Measurements from ENCODE around the gene NMNAT2. TPM values are rescaled to one million over a fixed set of nuclear protein-coding genes. Genes with fewer than 3 reads are reported as not detected.

The NMNAT2 gene
- total and polyA plus RNA-seq, 2 experiments from 2014 or later = 3.6 to 10.0 TPM

DNA sequence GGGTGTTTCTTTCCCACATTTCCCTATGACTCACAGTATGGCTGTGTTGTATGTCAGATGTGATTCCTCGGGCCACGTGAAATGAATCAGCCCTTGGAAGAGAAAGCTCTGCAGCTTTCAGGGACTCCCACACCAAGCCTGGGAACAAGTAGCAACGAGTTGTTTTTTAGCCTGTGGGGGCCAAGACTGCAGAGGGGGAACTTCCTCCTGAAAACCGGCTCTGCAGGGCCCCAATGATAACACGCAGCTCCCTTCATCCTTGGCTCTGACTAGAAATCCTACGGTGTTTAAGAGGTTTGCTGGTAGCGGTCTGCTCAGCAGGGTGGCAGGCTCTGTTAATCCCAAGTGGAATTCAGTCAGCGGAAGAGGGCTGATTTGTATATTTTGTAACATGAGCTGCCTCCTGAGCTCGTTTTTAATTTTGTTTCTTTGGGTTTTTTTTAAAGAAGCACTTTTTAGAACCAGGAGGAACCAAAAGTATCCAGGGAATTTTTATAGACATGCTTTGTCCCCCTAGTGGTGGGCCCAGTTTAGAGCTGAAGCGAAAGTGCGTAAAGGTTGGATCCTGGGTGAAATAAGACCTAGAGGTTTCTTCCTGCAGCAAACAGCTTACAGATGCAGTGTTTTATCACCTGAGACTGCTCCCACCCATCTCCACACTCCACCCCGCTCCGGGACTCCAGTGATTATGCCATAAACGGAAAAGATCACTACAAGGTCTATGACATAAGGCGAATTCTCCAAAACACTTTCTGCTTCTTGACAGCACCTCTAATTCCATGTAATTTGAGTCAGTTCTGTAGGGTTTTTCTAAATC lies 183.3 kb downstream of the NMNAT2 start:
- Histone ChIP-seq H3K9me2 (ENCODE audit: insufficient read depth) (no peaks in the 10 kb centered on the region), H3K27ac (ENCODE audit: low read depth) (peak overlapping the region; percentile 80), H3F3A (replicated peaks; ENCODE audit: low read depth) (peaks cover 8% of the 10 kb centered on the region; the same call in 1 of the 2 replicates), H3K4me2 (peak overlapping the region; percentile 12), H4K20me1 (replicated peaks; ENCODE audit: insufficient read depth) (no peaks in the 10 kb centered on the region), H3K36me3 (ENCODE audit: insufficient read depth) (no peaks in the 10 kb centered on the region; the same call in 1 of the 2 replicates), H2AFZ (0 out of 2 replicates have a peak overlapping the region, but pooled peaks have one; percentile 20), H3K27me3 (ENCODE audit: insufficient read depth) (no peaks in the 10 kb centered on the region), H3K4me1 (ENCODE audit: insufficient read depth) (peaks cover 19% of the 10 kb centered on the region), H3K4me3 (peak overlapping the region; percentile 13), H3K79me2 (replicated peaks; ENCODE audit: insufficient read depth) (no peaks in the 10 kb centered on the region)
- Mint-ChIP-seq H3K4me1 (peaks cover 39% of the 10 kb centered on the region), H3K27me3 (ENCODE audit: insufficient read depth, low read depth, poor library complexity) (peaks cover 4% of the 10 kb centered on the region), H3K36me3 (ENCODE audit: low read depth) (0 out of 3 replicates have a peak, but pooled peaks cover under 1% of the 10 kb centered on the region), H3K9me3 (no peaks in the 10 kb centered on the region), H3K27ac (peak overlapping the region; percentile 83), H3K4me3 (peak overlapping the region; percentile 52)
- DNase-seq (ENCODE audit: low spot score) (peak; percentile 88), ATAC-seq (peak; percentile 93)
- no peak for TF ChIP-seq EZH2phosphoT487 (IDR thresholded peaks at IDR 0.05; ENCODE audit: unreplicated experiment)
- TF ChIP-seq, protein P1, sequence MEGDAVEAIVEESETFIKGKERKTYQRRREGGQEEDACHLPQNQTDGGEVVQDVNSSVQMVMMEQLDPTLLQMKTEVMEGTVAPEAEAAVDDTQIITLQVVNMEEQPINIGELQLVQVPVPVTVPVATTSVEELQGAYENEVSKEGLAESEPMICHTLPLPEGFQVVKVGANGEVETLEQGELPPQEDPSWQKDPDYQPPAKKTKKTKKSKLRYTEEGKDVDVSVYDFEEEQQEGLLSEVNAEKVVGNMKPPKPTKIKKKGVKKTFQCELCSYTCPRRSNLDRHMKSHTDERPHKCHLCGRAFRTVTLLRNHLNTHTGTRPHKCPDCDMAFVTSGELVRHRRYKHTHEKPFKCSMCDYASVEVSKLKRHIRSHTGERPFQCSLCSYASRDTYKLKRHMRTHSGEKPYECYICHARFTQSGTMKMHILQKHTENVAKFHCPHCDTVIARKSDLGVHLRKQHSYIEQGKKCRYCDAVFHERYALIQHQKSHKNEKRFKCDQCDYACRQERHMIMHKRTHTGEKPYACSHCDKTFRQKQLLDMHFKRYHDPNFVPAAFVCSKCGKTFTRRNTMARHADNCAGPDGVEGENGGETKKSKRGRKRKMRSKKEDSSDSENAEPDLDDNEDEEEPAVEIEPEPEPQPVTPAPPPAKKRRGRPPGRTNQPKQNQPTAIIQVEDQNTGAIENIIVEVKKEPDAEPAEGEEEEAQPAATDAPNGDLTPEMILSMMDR (conservative IDR thresholded peaks at IDR 0.05; ENCODE audit: low read depth in 2 of 2) = peak; percentile 58 to 98

DNA sequence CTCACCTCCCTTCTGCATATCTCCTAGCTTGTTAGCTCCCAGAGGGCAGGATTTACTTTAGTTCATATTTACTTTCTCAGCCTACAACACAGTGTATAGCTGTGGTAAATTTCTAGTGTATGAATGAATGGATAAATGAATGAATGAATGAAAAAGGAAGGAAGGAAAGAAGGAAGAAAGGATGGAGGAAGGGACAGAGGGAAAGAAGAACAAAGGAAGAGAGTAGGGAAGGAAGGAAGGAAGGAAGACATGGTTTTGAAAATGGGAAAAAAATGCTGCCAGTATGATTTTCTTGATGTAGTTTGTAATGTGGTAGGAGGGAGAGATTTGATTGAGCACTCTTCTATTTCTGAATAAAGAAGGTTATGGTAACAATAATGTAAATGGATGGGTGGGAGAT lies 185.1 kb downstream of the NMNAT2 start:
- no peak for ATAC-seq
- no peak overlapping the region for H3K27ac Mint-ChIP-seq
- TF ChIP-seq NANOG (IDR thresholded peaks at IDR 0.05; ENCODE audit: borderline replicate concordance) (no peak), JUNB (IDR thresholded peaks at IDR 0.05; ENCODE audit: unreplicated experiment) (no peak), POLR2AphosphoS5 (IDR thresholded peaks at IDR 0.05; ENCODE audit: low read depth) (no peak), CREB1 (CRISPR knock-in tag; IDR thresholded peaks at IDR 0.05; ENCODE audit: low read depth) (no peak), ZNF331 (CRISPR knock-in tag; IDR thresholded peaks at IDR 0.05; ENCODE audit: low read depth) (no peak)
- TF ChIP-seq, protein P2, sequence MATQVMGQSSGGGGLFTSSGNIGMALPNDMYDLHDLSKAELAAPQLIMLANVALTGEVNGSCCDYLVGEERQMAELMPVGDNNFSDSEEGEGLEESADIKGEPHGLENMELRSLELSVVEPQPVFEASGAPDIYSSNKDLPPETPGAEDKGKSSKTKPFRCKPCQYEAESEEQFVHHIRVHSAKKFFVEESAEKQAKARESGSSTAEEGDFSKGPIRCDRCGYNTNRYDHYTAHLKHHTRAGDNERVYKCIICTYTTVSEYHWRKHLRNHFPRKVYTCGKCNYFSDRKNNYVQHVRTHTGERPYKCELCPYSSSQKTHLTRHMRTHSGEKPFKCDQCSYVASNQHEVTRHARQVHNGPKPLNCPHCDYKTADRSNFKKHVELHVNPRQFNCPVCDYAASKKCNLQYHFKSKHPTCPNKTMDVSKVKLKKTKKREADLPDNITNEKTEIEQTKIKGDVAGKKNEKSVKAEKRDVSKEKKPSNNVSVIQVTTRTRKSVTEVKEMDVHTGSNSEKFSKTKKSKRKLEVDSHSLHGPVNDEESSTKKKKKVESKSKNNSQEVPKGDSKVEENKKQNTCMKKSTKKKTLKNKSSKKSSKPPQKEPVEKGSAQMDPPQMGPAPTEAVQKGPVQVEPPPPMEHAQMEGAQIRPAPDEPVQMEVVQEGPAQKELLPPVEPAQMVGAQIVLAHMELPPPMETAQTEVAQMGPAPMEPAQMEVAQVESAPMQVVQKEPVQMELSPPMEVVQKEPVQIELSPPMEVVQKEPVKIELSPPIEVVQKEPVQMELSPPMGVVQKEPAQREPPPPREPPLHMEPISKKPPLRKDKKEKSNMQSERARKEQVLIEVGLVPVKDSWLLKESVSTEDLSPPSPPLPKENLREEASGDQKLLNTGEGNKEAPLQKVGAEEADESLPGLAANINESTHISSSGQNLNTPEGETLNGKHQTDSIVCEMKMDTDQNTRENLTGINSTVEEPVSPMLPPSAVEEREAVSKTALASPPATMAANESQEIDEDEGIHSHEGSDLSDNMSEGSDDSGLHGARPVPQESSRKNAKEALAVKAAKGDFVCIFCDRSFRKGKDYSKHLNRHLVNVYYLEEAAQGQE (IDR thresholded peaks at IDR 0.05; ENCODE audit: unreplicated experiment) = no peak
- TF ChIP-seq, protein P1 (conservative IDR thresholded peaks at IDR 0.05; ENCODE audit: low read depth in 2 of 2) = no peak

More for the DNA sequence above, 185.1 kb downstream of the NMNAT2 start:
- peaks cover 4% of the 10 kb centered on the region for H3K27me3 Mint-ChIP-seq (ENCODE audit: insufficient read depth, low read depth, poor library complexity)
- no peak overlapping the region for H3K4me3 Mint-ChIP-seq
- DNase-seq (ENCODE audit: low spot score) = no peak
- Histone ChIP-seq H4K20me1 (replicated peaks; ENCODE audit: insufficient read depth) (no peaks in the 10 kb centered on the region), H3K4me1 (ENCODE audit: insufficient read depth) (peaks cover 19% of the 10 kb centered on the region), H3K9me2 (ENCODE audit: insufficient read depth) (no peaks in the 10 kb centered on the region), H3K79me2 (replicated peaks; ENCODE audit: insufficient read depth) (no peaks in the 10 kb centered on the region), H3K27ac (ENCODE audit: low read depth) (no peak overlapping the region), H3F3A (replicated peaks; ENCODE audit: low read depth) (peaks cover 8% of the 10 kb centered on the region; the same call in 1 of the 2 replicates), H3K36me3 (ENCODE audit: insufficient read depth) (no peaks in the 10 kb centered on the region), H3K4me3 (no peak overlapping the region), H3K27me3 (ENCODE audit: insufficient read depth) (no peaks in the 10 kb centered on the region), H2AFZ (no peak overlapping the region), H3K4me2 (no peak overlapping the region)
- H3K9me3 Mint-ChIP-seq = no peaks in the 10 kb centered on the region
- H3K36me3 Mint-ChIP-seq (ENCODE audit: low read depth) = no peaks in the 10 kb centered on the region
- H3K4me1 Mint-ChIP-seq = peaks cover 38% of the 10 kb centered on the region
